Caco-2 (cell line): ENCODE results near the gene VPS51. TPM values are rescaled to one million over a fixed set of nuclear protein-coding genes. Genes with fewer than 3 reads are reported as not detected.

Source experiments
- BruUV-seq: library from RNA; stranded (reverse); fragments of 400-500 nt; replicated peaks from 2 replicates; lab custom pipeline; 2021; lab: Mats Ljungman, UMichigan
- CTCF ChIA-PET: fragments of 300-600 bp; sonication (Branson Sonifier 250); formaldehyde crosslinking; loops from one replicate; lab custom pipeline; 2022; ENCODE audit warnings: antibody characterized with exemption; lab: Charles Lee
- POLR2A ChIA-PET: fragments of 300-600 bp; sonication (Branson Sonifier 250); formaldehyde crosslinking; loops from one replicate; lab custom pipeline; 2022; ENCODE audit warnings: antibody characterized with exemption; lab: Charles Lee
- DNase-seq, 2 experiments: peaks; one replicate each; pipeline versions ENCODE4 v3.0.0 to v3.0.0-alpha.2; 2020 to 2022
- H3K27me3 ChIP-seq: replicated peaks from 2 replicates; pipeline ENCODE4 v1.6.0; 2011; ENCODE audit warnings: low read length; ENCODE audit not compliant: control insufficient read depth, insufficient read depth
- H3K36me3 ChIP-seq: 2 replicates; pipeline ENCODE4 v1.5.1; 2011; ENCODE audit warnings: low read length; ENCODE audit not compliant: control insufficient read depth, insufficient read depth
- H3K4me1 ChIP-seq: fragments of 250-450 bp; sonication (Bioruptor Pico); 2 replicates; pipeline ENCODE4 v1.5.1; 2020; ENCODE audit warnings: mild to moderate bottlenecking
- H3K4me3 ChIP-seq: 2 replicates; pipeline ENCODE4 v1.5.1; 2011; ENCODE audit warnings: low read depth, mild to moderate bottlenecking, control low read depth, low read length
- H3K9me3 ChIP-seq: fragments of 250-450 bp; sonication (Bioruptor Pico); 2 replicates; pipeline ENCODE4 v1.5.1; 2020; ENCODE audit warnings: mild to moderate bottlenecking, moderate library complexity
- H3K27ac Mint-ChIP-seq: one replicate; pipeline ENCODE4 v1.8.0; 2022; ENCODE audit warnings: mixed read lengths; ENCODE audit not compliant: unreplicated experiment
- H3K27me3 Mint-ChIP-seq: one replicate; pipeline ENCODE4 v1.8.0; 2022; ENCODE audit warnings: mixed read lengths; ENCODE audit not compliant: insufficient read depth, unreplicated experiment
- H3K36me3 Mint-ChIP-seq: one replicate; pipeline ENCODE4 v1.8.0; 2022; ENCODE audit warnings: mild to moderate bottlenecking, mixed read lengths; ENCODE audit not compliant: insufficient read depth, unreplicated experiment
- H3K4me1 Mint-ChIP-seq: one replicate; pipeline ENCODE4 v1.8.0; 2022; ENCODE audit warnings: low read depth, mixed read lengths; ENCODE audit not compliant: unreplicated experiment
- H3K4me3 Mint-ChIP-seq: one replicate; pipeline ENCODE4 v1.8.0; 2022; ENCODE audit warnings: mild to moderate bottlenecking, moderate library complexity, mixed read lengths; ENCODE audit not compliant: unreplicated experiment
- H3K9me3 Mint-ChIP-seq: one replicate; pipeline ENCODE4 v1.8.0; 2022; ENCODE audit warnings: mixed read lengths; ENCODE audit not compliant: unreplicated experiment
- CTCF ChIP-seq, 2 experiments: fragments of 200-600 bp in 1 of 2; IDR thresholded peaks; 1 replicate in 1 of 2; 2 replicates in 1 of 2; pipeline versions ENCODE4 v1.5.1 to v1.8.0; 2011 to 2022; ENCODE audit warnings: antibody characterized with exemption in 1 of 2, control low read depth in 1 of 2, inconsistent platforms in 1 of 2, low read depth in 1 of 2, low read length in 1 of 2, mild to moderate bottlenecking in 1 of 2, moderate library complexity in 1 of 2; ENCODE audit not compliant: insufficient read depth in 1 of 2, severe bottlenecking in 1 of 2, unreplicated experiment in 1 of 2
- intact Hi-C: fragments of 100-400 bp; cut with micrococcal nuclease; formaldehyde crosslinking; loops from one replicate; pipeline ENCODE4 v1.10.0; 2022; ENCODE audit not compliant: unreplicated experiment
- total RNA-seq: library from RNA; stranded (reverse); gene quantifications from 2 replicates; pipeline ENCODE4 v1.2.3, GENCODE V29; 2022

Gene VPS51
- total RNA-seq, 1 experiment from 2014 or later: 158 TPM

GRCh38 chr11:65078786-65079342, 17.1 kb upstream of the VPS51 start:
- no peak overlapping the region for H3K4me3 Mint-ChIP-seq
- H3K27ac Mint-ChIP-seq: no peak overlapping the region
- peaks cover 80% of the 10 kb centered on the region for H3K36me3 Mint-ChIP-seq
- Histone ChIP-seq H3K36me3 (peaks cover 6% of the 10 kb centered on the region; the same call in 1 of the 2 replicates), H3K9me3 (no peaks in the 10 kb centered on the region), H3K4me1 (peaks cover 6% of the 10 kb centered on the region; the same call in 1 of the 2 replicates), H3K4me3 (no peak overlapping the region), H3K27me3 (no peaks in the 10 kb centered on the region)
- intact Hi-C loops: loop anchor here (2.0 to 5.0 kb wide), 2 partner anchors 37 to 64 kb away; partner anchors contain the start of genes ARL2 and SAC3D1
- peaks cover 18% of the 10 kb centered on the region for H3K4me1 Mint-ChIP-seq
- POLR2A ChIA-PET: interaction anchor here (0.6 kb wide), 1 partner anchor 440 kb away, joined by 5 read pairs; no protein-coding TSS in a partner anchor
- no peaks in the 10 kb centered on the region for H3K9me3 Mint-ChIP-seq
- no peak for DNase-seq
- no peak for TF ChIP-seq CTCF (IDR thresholded peaks at IDR 0.05; ENCODE audit: insufficient read depth in 1 of 2, low read depth in 1 of 2, low read length in 1 of 2, severe bottlenecking in 1 of 2, unreplicated experiment in 1 of 2)
- CTCF ChIA-PET: interaction anchor here (0.5 kb wide), 1 partner anchor 196 kb away, joined by 5 read pairs; no protein-coding TSS in a partner anchor
- no peaks in the 10 kb centered on the region for H3K27me3 Mint-ChIP-seq
- BruUV-seq: no TSS peak

- Mint-ChIP-seq H3K36me3 (peaks cover 63% of the 10 kb centered on the region), H3K4me1 (peaks cover 24% of the 10 kb centered on the region), H3K27ac (peak overlapping the region; percentile 98), H3K4me3 (peak overlapping the region; percentile 85), H3K9me3 (no peaks in the 10 kb centered on the region), H3K27me3 (no peaks in the 10 kb centered on the region)
- Histone ChIP-seq H3K4me1 (peaks cover 16% of the 10 kb centered on the region; the same call in 1 of the 2 replicates), H3K27me3 (no peaks in the 10 kb centered on the region), H3K4me3 (peak overlapping the region; percentile 58), H3K9me3 (no peaks in the 10 kb centered on the region), H3K36me3 (peaks cover 4% of the 10 kb centered on the region; the same call in 1 of the 2 replicates)
- ChIA-PET POLR2A (no interaction called here), CTCF (interaction anchor here (0.9 kb wide), 1 partner anchor 69 kb away, joined by 3 read pairs; the partner anchor contains the start of gene ARL2)
- intact Hi-C loops: loop anchor here (5.0 kb wide), 1 partner anchor 56 kb away; the partner anchor contains the start of gene SNX15
- no peak for TF ChIP-seq CTCF (IDR thresholded peaks at IDR 0.05; ENCODE audit: insufficient read depth in 1 of 2, low read depth in 1 of 2, low read length in 1 of 2, severe bottlenecking in 1 of 2, unreplicated experiment in 1 of 2)
- DNase-seq: no peak
- BruUV-seq: no TSS peak
Measured at GRCh38 chr11:65083134-65083833, 12.7 kb upstream of the VPS51 start.

GRCh38 chr11:65083834-65084597, 12.0 kb upstream of the VPS51 start, which contains the start of the genes CDCA5 and ZFPL1:
CDCA5 (minus strand) TSS chr11:65084040; CDS start chr11:65083978, 62 bp downstream.
ZFPL1 (plus strand) TSS chr11:65084222; CDS start chr11:65084699, 477 bp downstream.
- intact Hi-C loops: loop anchor here (5.0 kb wide), 1 partner anchor 57 kb away; the partner anchor contains the start of gene SNX15
- TF ChIP-seq CTCF (IDR thresholded peaks at IDR 0.05; ENCODE audit: insufficient read depth in 1 of 2, low read depth in 1 of 2, low read length in 1 of 2, severe bottlenecking in 1 of 2, unreplicated experiment in 1 of 2): no peak
- peaks cover 16% of the 10 kb centered on the region; the same call in 1 of the 2 replicates for H3K4me1 ChIP-seq
- peaks cover 4% of the 10 kb centered on the region; the same call in 1 of the 2 replicates for H3K36me3 ChIP-seq
- ChIA-PET POLR2A (no interaction called here), CTCF (interaction anchor here (0.9 kb wide), 1 partner anchor 70 kb away, joined by 3 read pairs; the partner anchor contains the start of gene ARL2)
- no peaks in the 10 kb centered on the region for H3K27me3 ChIP-seq
- H3K9me3 Mint-ChIP-seq: no peaks in the 10 kb centered on the region
- BruUV-seq: no TSS peak
- peak; percentile 96 to 97 for DNase-seq
- peaks cover 17% of the 10 kb centered on the region for H3K4me1 Mint-ChIP-seq
- no peaks in the 10 kb centered on the region for H3K9me3 ChIP-seq
- H3K27me3 Mint-ChIP-seq: no peaks in the 10 kb centered on the region
- H3K36me3 Mint-ChIP-seq: peaks cover 62% of the 10 kb centered on the region
- peak within 1 kb of the TSS; percentile 98 for H3K27ac Mint-ChIP-seq
- H3K4me3 ChIP-seq: peak within 1 kb of the TSS; percentile 58
- peak within 1 kb of the TSS; percentile 85 for H3K4me3 Mint-ChIP-seq
